ENCODE results near the gene RNF38.

RNF38 gene

GRCh38 chr9:36319183-36319582 lies 80.9 kb downstream of the RNF38 start:
- FAIRE-seq, result no peak
- TF ChIP-seq CTCF (IDR thresholded peaks at IDR 0.05; ENCODE audit: insufficient read depth, missing control alignments), result no peak
- no peak for DNase-seq (ENCODE audit: insufficient read length, low spot score)

GRCh38 chr9:36318212-36318802 lies 81.8 kb downstream of the RNF38 start:
- no peak for DNase-seq (ENCODE audit: insufficient read length, low spot score)
- no peak for TF ChIP-seq CTCF (IDR thresholded peaks at IDR 0.05; ENCODE audit: insufficient read depth, missing control alignments)
- FAIRE-seq, result no peak

GRCh38 chr9:36317766-36318165 lies 82.3 kb downstream of the RNF38 start:
- FAIRE-seq, result no peak
- no peak for TF ChIP-seq CTCF (IDR thresholded peaks at IDR 0.05; ENCODE audit: insufficient read depth, missing control alignments)
- DNase-seq (ENCODE audit: insufficient read length, low spot score), result no peak

GRCh38 chr9:36316611-36317317 lies 83.3 kb downstream of the RNF38 start:
- TF ChIP-seq CTCF (IDR thresholded peaks at IDR 0.05; ENCODE audit: insufficient read depth, missing control alignments), result no peak
- FAIRE-seq, result no peak
- DNase-seq (ENCODE audit: insufficient read length, low spot score), result no peak

GRCh38 chr9:36316049-36316448 lies 84.0 kb downstream of the RNF38 start:
- FAIRE-seq (no peak), DNase-seq (ENCODE audit: insufficient read length, low spot score) (no peak)
- no peak for TF ChIP-seq CTCF (IDR thresholded peaks at IDR 0.05; ENCODE audit: insufficient read depth, missing control alignments)

- TF ChIP-seq CTCF (IDR thresholded peaks at IDR 0.05; ENCODE audit: insufficient read depth, missing control alignments), result no peak
- no peak for FAIRE-seq
- DNase-seq (ENCODE audit: insufficient read length, low spot score), result no peak
These were observed 84.8 kb downstream of the RNF38 start for GRCh38 chr9:36315283-36315682.

- no peak for FAIRE-seq
- DNase-seq (ENCODE audit: insufficient read length, low spot score), result no peak
- TF ChIP-seq CTCF (IDR thresholded peaks at IDR 0.05; ENCODE audit: insufficient read depth, missing control alignments), result no peak
These were observed 85.3 kb downstream of the RNF38 start for GRCh38 chr9:36314740-36315139.
